ENCODE results near the gene PDHB.
"Not testable (repeated sequence)": the region's sequence is repeated elsewhere in the genome, so short reads cannot be mapped to it uniquely, and the experiment has no call there.

Gene PDHB

DNA sequence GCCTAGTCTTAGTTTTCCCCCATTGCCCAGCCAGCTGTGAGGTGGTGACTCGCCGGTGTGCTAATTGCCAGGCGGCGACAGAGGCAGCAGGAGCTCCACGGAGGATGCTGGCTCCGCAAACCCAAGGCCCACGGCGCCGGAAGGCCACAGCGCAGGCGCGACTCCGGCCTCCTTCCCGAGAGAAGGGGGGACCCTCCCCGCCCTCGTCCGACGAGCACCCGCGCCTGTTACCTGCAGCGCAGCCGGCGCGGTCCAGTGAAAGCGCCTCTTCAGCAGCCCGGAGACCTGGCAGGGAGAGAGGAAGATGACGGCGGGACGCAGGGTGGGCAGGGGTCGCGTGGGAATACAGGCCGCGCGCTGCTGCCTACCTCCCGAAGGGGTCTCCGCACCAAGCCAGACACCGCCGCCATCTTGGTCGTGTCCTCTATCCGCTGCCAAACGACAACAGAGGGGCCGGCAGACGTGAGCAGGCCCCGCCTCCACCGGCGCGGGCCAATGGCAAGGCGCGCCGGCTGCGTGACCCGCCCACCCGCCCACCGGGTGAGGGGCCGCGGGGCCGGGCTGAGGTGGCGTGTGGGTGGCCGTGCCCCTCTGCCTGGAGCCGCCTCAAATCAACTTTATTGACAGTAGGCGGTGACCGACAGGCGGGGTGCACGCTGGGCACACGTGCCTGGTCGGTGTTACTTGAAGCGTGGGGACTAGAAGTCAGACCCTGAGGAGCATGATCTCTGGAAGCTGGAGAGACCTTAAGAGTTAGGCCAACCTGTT lies at the start of gene PDHB:
PDHB (minus strand) TSS at position 433 of the 768 bp plus-strand sequence; CDS start at position 410, 23 bp downstream.
- DNase-seq = peak; percentile 76 to 88

DNA sequence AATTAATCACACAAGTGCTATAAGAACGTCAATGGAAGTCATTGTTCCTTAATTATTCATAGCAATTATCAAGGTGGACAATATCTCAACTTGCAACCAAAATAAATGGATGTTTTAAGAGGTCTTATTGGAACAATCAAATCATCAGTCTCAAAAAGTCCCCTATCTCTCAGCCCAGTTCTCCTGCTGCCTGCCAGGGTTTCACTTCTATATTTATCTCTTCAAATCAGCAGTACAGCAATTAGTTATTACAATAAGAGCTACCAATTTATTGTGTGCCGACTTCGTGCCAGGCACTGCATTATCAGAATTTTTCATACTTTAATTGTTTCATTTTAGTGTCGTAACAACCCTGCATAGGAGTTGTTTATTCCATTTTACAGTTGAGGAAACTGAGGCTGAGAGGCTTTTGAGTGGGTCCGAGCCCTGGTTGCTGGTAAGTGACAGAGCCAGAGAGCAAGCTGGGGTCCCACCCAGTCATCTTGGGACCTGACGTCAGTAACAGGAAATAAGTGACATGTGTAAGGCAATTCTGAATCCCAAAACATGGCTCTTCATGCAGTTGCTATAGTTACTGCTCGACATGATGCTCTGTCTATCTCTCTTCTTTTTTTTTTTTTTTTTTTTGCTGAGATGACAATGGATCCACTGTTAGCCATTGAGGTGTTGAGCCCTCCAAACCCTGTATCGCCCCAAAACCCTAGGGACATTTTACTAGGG lies 49.4 kb upstream of the PDHB start:
- no peak for DNase-seq

DNA sequence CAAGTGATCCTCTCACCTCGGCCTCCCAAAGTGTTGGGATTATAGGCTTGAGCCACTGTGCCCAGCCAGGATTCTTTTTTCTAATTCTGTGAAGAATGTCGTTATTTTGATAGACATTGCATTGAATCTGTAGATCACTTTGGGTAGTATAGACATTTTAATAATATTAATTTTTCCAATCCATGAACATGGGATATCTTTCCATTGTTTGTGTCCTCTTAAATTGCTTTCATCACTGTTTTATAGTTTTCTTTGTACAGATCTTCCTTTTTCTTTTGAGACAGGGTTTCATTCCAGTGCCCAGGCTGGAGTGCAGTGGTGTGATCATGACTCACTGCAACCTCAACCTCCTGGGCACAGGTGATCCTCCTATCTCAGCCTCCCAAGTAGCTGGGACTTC lies 46.7 kb upstream of the PDHB start:
- no peak for DNase-seq

DNA sequence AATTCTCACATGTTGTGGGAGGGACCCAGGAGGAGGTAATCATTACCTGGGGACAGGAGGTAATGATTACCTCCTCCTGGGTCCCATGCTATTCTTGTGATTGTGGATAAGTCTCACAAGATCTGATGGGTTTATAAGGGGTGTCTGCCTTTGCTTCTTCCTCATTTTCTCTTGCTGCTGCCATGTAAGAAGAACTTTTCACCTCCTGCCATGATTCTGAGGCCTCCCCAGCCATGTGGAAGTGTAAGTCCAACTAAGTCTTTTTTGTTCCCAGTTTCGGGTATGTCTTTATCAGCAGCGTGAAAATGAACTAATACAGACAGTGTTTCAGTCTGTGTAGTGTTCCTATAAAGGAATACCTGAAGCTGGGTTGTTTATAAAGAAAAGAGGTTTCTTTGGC lies 45.1 kb upstream of the PDHB start:
- DNase-seq = no peak

DNA sequence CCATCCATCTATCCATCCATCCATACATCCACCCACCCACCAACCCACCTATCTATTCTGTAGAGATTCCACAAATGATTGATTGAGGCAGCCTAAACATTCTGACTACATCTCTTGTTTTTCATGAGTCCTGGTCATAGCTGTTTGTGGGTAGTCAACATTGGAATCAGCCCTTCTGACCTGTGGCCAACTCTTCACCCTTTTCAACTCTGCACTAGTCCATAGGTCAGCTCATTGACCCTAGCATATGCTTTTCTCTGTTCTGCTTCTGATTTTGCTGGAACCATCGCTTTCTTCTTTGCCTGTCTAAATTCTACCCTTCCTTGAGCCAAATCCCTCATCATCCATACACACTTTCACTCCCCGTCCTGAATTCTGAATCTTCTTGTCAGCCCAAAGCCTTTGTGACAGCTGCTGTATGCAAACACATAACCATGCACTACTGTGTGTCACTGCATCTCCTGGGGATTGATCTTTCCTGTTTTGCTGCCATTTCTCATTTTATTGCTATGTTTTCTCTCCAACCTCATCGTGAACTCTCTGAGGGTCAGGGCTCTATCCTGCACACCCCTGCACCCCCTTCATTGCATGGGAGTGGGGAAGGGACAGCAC lies 41.4 kb upstream of the PDHB start:
- no peak for DNase-seq

GRCh38 chr3:58474348-58474911 lies 40.8 kb upstream of the PDHB start:
- DNase-seq = no peak

DNA sequence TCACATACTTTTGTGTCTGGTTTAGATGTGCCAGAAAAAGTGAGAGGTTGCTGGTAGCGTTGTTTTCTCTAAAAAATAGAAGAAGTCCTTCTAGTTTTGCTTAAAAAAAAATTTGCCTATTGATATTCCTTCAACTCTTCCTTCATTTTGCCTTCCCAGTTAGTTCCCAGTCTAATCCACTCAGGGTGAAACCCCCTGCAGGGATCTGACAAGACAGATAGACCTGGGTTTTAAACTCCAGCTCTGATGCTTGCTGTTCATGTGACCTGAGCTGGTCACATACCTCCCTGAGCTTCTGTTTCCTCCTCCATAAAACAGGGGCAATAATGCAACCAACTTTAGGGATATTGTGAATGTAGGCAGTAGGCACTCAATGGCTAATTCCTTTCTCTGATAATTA lies 39.6 kb upstream of the PDHB start:
- DNase-seq = no peak

DNA sequence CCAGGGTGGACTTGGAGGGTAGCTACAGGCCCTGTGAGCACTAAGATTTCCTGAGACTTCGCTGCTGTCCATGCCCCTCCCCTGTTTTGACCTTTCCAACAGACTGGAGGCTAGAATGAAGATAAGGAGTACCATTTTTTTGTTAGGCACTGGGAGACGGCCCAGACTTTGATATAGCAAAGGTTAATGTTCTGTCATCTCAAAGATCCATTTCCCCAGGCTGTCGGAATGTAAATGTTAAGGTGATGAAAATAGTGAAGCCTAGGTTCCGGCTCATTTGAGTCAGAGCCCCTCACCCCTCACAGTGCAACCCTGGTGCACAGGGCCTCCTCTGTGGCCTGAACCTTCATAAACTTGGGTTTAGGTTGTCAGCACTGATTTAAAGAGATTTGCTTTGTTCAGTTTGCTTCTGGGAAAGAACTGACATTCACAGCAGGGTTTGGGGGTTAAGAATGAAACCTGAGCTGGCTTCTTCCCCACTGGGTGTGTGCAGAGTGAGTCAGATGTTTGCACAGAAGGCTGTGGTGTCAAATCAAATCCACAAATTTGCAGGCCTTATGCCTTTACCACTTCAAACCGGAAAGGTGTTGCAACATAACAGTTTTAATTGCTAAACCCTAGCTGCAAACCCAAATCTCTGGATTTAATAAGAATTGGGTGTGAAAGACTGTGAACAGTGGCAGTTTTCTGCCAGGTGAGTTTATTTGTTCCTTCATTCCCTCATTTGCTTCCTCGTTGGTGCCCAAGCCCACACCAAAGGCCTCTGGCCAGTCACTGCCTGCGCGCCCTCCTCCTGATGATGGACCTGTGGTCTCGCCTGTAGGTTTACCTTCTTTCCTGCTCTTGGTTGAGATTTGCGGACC lies 37.6 kb upstream of the PDHB start:
- DNase-seq = peak; percentile 73 to 92

DNA sequence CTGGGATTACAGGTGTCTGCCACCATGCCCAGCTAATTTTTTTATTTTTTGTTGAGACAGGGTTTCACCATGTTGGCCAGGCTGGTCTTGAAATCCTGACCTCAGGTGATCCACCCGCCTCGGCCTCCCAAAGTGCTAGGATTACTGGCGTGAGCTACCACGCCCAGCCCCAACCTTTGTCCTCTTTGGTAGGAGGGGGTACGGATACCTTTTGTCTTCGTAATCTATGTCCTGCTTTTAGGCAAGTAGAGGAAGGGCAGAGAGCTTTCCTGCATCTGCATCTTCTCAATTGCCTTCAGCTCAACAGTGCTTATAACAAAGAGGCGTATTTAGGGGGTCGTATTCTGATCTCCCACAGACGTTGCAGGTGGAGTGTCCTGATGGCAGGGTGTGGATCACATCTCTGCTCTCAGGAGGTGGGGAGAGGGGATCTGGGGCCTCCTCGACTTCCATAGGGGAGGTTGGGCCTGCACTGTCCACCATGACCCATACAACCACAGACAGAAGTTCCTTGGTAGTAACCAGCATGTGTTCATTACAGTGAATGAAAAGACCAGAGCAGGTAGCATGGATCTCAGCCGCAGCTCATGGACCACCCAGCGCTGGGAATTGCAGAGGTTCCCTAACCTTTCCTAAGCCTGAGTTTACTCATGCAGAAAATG lies 36.9 kb upstream of the PDHB start:
- no peak for DNase-seq

DNA sequence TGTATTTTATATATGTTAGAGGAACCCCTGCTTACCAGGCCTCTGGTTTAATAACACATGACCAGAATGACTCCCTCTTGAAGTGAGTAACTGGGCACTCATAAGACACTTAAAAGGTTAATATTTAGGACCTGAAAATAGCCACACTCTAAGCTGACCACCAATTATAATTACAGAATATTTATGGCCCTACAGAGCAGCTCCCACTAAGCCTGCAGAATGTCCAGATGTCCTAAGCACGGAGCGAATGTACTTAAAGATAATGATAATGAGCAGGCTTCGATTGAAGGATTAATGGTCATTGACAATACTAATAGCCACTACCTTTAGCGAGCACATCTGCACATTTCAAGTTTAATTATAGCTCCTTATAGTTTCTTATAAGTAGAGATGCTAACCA lies 35.5 kb upstream of the PDHB start:
- DNase-seq = no peak

- no peak for DNase-seq
Measured at GRCh38 chr3:58466899-58467563, 33.4 kb upstream of the PDHB start.

DNA sequence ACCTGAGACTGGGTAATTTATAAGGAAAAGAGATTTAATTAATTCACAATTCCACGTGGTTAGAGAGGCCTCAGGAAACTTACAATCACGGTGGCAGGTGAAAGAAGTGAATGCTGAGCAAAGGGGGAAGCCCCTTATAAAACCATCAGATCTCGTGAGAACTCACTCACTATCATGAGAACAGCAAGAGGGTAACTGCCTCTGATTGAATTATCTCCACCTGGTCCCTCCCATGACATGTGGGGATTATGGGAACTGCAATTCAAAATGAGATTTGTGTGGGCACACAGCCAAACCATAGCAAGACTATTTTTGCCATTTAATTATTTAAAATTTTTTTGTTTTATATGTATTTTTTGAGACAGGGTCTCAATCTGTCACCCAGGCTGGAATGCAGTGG lies 31.2 kb upstream of the PDHB start:
- no peak for DNase-seq

DNA sequence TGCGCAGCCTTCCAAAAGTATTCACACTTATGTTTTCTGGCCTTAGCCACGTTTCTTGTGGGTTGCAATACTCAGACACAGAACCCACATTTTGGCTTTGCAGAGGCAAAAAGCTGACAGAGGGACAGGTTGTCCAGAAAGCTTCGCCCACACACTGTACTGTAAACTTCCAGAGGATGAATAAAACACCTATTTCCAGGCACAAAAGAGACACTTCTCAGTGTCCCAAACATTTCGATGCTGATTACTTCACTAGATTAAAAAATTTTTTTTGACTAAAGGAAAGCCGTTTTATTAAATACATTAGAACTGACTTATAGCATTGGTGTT lies 30.3 kb upstream of the PDHB start:
- no peak for DNase-seq

GRCh38 chr3:58463181-58463941 lies 29.7 kb upstream of the PDHB start:
- DNase-seq = peak; percentile 44 to 72

- no peak for DNase-seq
Measured at GRCh38 chr3:58462829-58463180, 29.2 kb upstream of the PDHB start.

GRCh38 chr3:58459160-58459559 lies 25.5 kb upstream of the PDHB start:
- no peak for DNase-seq

GRCh38 chr3:58452176-58452575 lies 18.5 kb upstream of the PDHB start:
- no peak for DNase-seq

GRCh38 chr3:58441514-58442450 lies 8.2 kb upstream of the PDHB start:
- DNase-seq = no peak

GRCh38 chr3:58440996-58441355 lies 7.3 kb upstream of the PDHB start:
- not testable (repeated sequence) for DNase-seq

GRCh38 chr3:58437276-58437675 lies 3.6 kb upstream of the PDHB start:
- not testable (repeated sequence) for DNase-seq
